HEK293T (cell line): ENCODE data around the gene CPNE4.

ENCODE experiments used
- PKNOX1 ChIP-seq: fragments of 450-650 bp; IDR thresholded peaks from 2 replicates; pipeline ENCODE4 v1.6.1; 2016
- SUZ12 ChIP-seq: fragments of 450-650 bp; IDR thresholded peaks from 2 replicates; pipeline ENCODE4 v1.6.1; 2016; ENCODE audit warnings: mild to moderate bottlenecking

- TF ChIP-seq PKNOX1 (no peak), SUZ12 (no peak)
Measured at GRCh38 chr3:131518680-131519079, 516.1 kb downstream of the CPNE4 start.
